VCaP (cell line): ENCODE measurements around the gene VPS8.

ENCODE experiments used
- H3K27ac ChIP-seq: fragments of 450-650 bp; 2 replicates; pipeline ENCODE4 v1.5.1; 2017
- CTCF ChIP-seq: fragments of 450-650 bp; conservative IDR thresholded peaks from 2 replicates; pipeline ENCODE4 v1.5.1; 2017; ENCODE audit warnings: mild to moderate bottlenecking, moderate library complexity

Gene VPS8

GRCh38 chr3:184811999-184812661 is at the start of gene VPS8:
VPS8 (plus strand) TSS chr3:184812166; CDS start chr3:184824633, 12,467 bp downstream.
- H3K27ac ChIP-seq: peak within 1 kb of the TSS; percentile 76

GRCh38 chr3:184764191-184764590 is 47.8 kb upstream of the VPS8 start:
- TF ChIP-seq CTCF: no peak
- H3K27ac ChIP-seq: no peak overlapping the region

More at GRCh38 chr3:184811999-184812661, at the start of gene VPS8:
- peak; percentile 46 for TF ChIP-seq CTCF

- no peak overlapping the region for H3K27ac ChIP-seq
These were observed 46.8 kb upstream of the VPS8 start for GRCh38 chr3:184765047-184765729.

GRCh38 chr3:184765730-184766074 is 46.3 kb upstream of the VPS8 start:
- H3K27ac ChIP-seq: no peak overlapping the region
- TF ChIP-seq CTCF: no peak

More at GRCh38 chr3:184765047-184765729, 46.8 kb upstream of the VPS8 start:
- TF ChIP-seq CTCF: no peak

- no peak overlapping the region for H3K27ac ChIP-seq
- no peak for TF ChIP-seq CTCF
These were observed 45.3 kb upstream of the VPS8 start for GRCh38 chr3:184766555-184767261.

- no peak overlapping the region for H3K27ac ChIP-seq
- no peak for TF ChIP-seq CTCF
These were observed 44.6 kb upstream of the VPS8 start for GRCh38 chr3:184767377-184767776.
